GM12872 (cell line): ENCODE data around the gene RUFY3.

Source experiments
- CTCF ChIP-seq: IDR thresholded peaks from 3 replicates; pipeline ENCODE4 v1.5.1; 2011; ENCODE audit warnings: low read depth, mild to moderate bottlenecking, low read length, moderate library complexity; ENCODE audit not compliant: insufficient read depth

The RUFY3 gene

GRCh38 chr4:70721747-70722146, at the start of gene RUFY3:
Gene RUFY3, plus strand, starts transcription at chr4:70721964. Its CDS starts 610 bp downstream, at chr4:70722574.
- no peak for TF ChIP-seq CTCF

- TF ChIP-seq CTCF: no peak
These were observed 47.6 kb upstream of the RUFY3 start for GRCh38 chr4:70674191-70674590.

- no peak for TF ChIP-seq CTCF
These were observed 47.0 kb upstream of the RUFY3 start for GRCh38 chr4:70674731-70675130.

GRCh38 chr4:70676554-70677090, 45.1 kb upstream of the RUFY3 start:
- no peak for TF ChIP-seq CTCF

GRCh38 chr4:70678383-70678999, 43.3 kb upstream of the RUFY3 start:
- TF ChIP-seq CTCF: no peak

- no peak for TF ChIP-seq CTCF
These were observed 40.8 kb upstream of the RUFY3 start for GRCh38 chr4:70680934-70681333.

- TF ChIP-seq CTCF: no peak
These were observed 40.1 kb upstream of the RUFY3 start for GRCh38 chr4:70681704-70682103.

GRCh38 chr4:70687392-70687791, 34.4 kb upstream of the RUFY3 start:
- TF ChIP-seq CTCF: no peak
